Tibial nerve (tissue), 4 donors: ENCODE data around the gene ECEL1. TPM values are rescaled to one million over a fixed set of nuclear protein-coding genes. Genes with fewer than 3 reads are reported as not detected.

Experiments
- DNase-seq, 2 donors: peaks; one replicate each; pipeline ENCODE4 v3.0.0-alpha.2; 2019; ENCODE audit warnings: low spot score in 2 of 2
- H3K27ac ChIP-seq, 4 donors: fragments of 200-600 bp; sonication (generic) in 3 of 4; one replicate each; pipeline ENCODE4 v1.5.1; 2017 to 2019; ENCODE audit warnings: mild to moderate bottlenecking in 1 of 4
- H3K27me3 ChIP-seq, 2 donors: fragments of 200-600 bp; sonication (generic) in 1 of 2; one replicate each; pipeline versions ENCODE4 v1.5.1 to v1.6.0; 2017 to 2019
- H3K36me3 ChIP-seq, 3 donors: fragments of 200-600 bp; sonication (generic); one replicate each; pipeline ENCODE4 v1.5.1; 2018 to 2019
- H3K4me1 ChIP-seq, 4 donors: fragments of 200-600 bp; sonication (generic) in 3 of 4; one replicate each; pipeline ENCODE4 v1.5.1; 2017 to 2019
- H3K4me3 ChIP-seq, 4 donors: fragments of 200-600 bp; sonication (generic) in 3 of 4; one replicate each; pipeline ENCODE4 v1.5.1; 2017 to 2019; ENCODE audit warnings: mild to moderate bottlenecking in 1 of 4, moderate library complexity in 1 of 4
- H3K9me3 ChIP-seq, 4 donors: fragments of 200-600 bp; sonication (generic) in 3 of 4; one replicate each; pipeline ENCODE4 v1.5.1; 2017 to 2019
- CTCF ChIP-seq, 5 experiments: fragments of 200-600 bp in 3 of 5; fragments of 450-650 bp in 2 of 5; sonication (generic) in 3 of 5; IDR thresholded peaks; one replicate each; pipeline ENCODE4 v1.5.1; 2016 to 2019; ENCODE audit warnings: antibody characterized with exemption in 5 of 5, mild to moderate bottlenecking in 3 of 5, moderate library complexity in 2 of 5
- EP300 ChIP-seq, 2 donors: sonication (generic); formaldehyde crosslinking; IDR thresholded peaks; one replicate each; pipeline ENCODE4 v1.6.1; 2017; ENCODE audit warnings: antibody characterized with exemption in 2 of 2, mild to moderate bottlenecking in 1 of 2
- POLR2A ChIP-seq, 2 donors: fragments of 450-650 bp; IDR thresholded peaks; one replicate each; pipeline ENCODE4 v1.6.1; 2017; ENCODE audit warnings: antibody characterized with exemption in 2 of 2, mild to moderate bottlenecking in 2 of 2, moderate library complexity in 2 of 2
- whole genome bisulfite sequencing, 2 donors: methylation state at CpG; one replicate each; pipeline ENCODE4 v1.1.5; 2018; 5-methylcytosine and 5-hydroxymethylcytosine counted together
- total RNA-seq, 4 donors: library from RNA; depleted of rRNA; stranded (reverse); fragments of >200 nt; gene quantifications; one replicate each; pipeline ENCODE4 v1.1.0, GENCODE V29; 2016

ECEL1 gene
- total RNA-seq, 4 donors from 2014 or later: 1.0 to 7.3 (median 1.8) TPM; not detected in 1

- no peak overlapping the region for H3K27ac ChIP-seq
- DNase-seq: no peak
- no peaks in the 10 kb centered on the region for H3K4me1 ChIP-seq
- no peaks in the 10 kb centered on the region for H3K9me3 ChIP-seq
- H3K4me3 ChIP-seq: no peak overlapping the region
- TF ChIP-seq CTCF (IDR thresholded peaks at IDR 0.05): no peak
- no peak for TF ChIP-seq POLR2A (IDR thresholded peaks at IDR 0.05)
- TF ChIP-seq EP300 (IDR thresholded peaks at IDR 0.05): no peak
- no peaks in the 10 kb centered on the region for H3K36me3 ChIP-seq
- no peaks in the 10 kb centered on the region for H3K27me3 ChIP-seq
- 85 to 89% methylated on average over 7 of the region's 7 CpGs for WGBS, 2 donors
Observed at GRCh38 chr2:232495292-232495691, 7.7 kb upstream of the ECEL1 start.

DNA sequence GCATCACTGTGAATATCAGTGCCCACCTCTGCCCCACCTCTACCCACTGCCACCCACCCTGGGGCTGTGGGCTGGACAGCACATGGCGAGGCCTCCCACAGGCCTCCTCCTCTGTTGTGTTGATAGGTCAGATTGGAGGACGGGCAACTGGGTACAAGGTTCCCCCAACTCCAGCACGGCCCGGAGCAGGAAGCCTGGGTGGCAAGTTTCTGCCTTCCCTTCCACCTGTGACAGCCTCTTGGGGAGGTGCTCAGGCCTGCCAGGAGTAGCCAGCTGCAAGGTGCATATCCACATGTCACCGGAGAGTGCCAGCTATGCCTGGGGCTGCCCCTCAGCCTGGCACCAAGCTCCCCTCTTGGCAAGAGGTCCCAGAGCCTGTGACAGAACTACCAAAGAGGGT is 6.9 kb upstream of the ECEL1 start:
- DNase-seq: no peak
- H3K4me3 ChIP-seq: no peak overlapping the region
- H3K9me3 ChIP-seq: no peaks in the 10 kb centered on the region
- no peak overlapping the region for H3K27ac ChIP-seq
- H3K36me3 ChIP-seq: no peaks in the 10 kb centered on the region
- H3K27me3 ChIP-seq: peaks cover 0 to 4% of the 10 kb centered on the region in 2 donors
- 92 to 100% methylated on average over 2 to 4 of the region's 5 CpGs for WGBS, 2 donors
- TF ChIP-seq POLR2A (IDR thresholded peaks at IDR 0.05) (no peak), EP300 (IDR thresholded peaks at IDR 0.05) (no peak), CTCF (IDR thresholded peaks at IDR 0.05) (no peak)
- no peaks in the 10 kb centered on the region for H3K4me1 ChIP-seq

GRCh38 chr2:232493701-232494474 is 6.3 kb upstream of the ECEL1 start:
- H3K4me1 ChIP-seq: no peaks in the 10 kb centered on the region
- H3K36me3 ChIP-seq: no peaks in the 10 kb centered on the region
- DNase-seq: no peak
- H3K27ac ChIP-seq: no peak overlapping the region
- TF ChIP-seq EP300 (IDR thresholded peaks at IDR 0.05) (no peak), POLR2A (IDR thresholded peaks at IDR 0.05) (no peak), CTCF (IDR thresholded peaks at IDR 0.05) (no peak)
- no peak overlapping the region for H3K4me3 ChIP-seq
- H3K27me3 ChIP-seq: peaks cover 0 to 7% of the 10 kb centered on the region in 2 donors
- H3K9me3 ChIP-seq: no peaks in the 10 kb centered on the region
- WGBS, 2 donors: 82 to 87% methylated on average over 10 of the region's 10 CpGs

DNA sequence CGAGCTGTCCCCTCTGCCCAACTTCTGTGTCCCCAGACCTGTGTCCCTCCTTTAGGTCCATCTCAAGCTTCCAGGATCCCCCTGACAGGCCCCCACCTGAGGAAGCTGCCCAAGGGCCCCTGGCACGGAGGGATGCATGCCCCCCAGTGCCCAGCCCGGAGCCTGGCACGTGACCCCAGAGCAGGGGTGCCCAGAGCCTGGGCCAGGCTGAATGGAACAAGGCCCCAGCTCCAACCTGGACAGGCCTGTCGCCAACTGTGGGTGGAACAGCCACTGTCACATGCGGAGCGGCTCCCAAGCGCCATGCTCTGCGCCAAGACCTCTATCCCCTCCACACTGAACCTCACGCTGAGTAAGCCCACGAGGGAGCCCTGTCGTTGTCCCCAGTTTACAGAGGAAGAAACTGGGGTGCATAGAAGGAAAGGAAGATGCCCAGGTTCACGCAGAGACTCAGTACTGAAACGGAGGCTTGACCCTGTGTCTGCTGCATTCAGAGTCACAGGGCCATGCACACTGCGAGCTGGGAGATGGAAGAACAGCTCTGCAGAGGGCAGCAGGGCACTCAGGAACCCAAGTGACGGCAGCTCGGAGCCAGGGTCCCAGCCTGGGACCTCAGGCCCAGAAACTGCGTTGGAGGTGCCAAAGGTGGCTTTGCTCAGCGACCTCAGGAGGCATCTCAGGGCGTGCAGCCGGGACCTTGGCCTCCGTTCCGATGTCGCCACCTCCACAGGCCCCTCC is 5.5 kb upstream of the ECEL1 start:
- Histone ChIP-seq H3K4me3 (no peak overlapping the region), H3K4me1 (no peaks in the 10 kb centered on the region), H3K27me3 (peaks cover 0 to 14% of the 10 kb centered on the region in 2 donors), H3K36me3 (no peaks in the 10 kb centered on the region), H3K27ac (no peak overlapping the region), H3K9me3 (no peaks in the 10 kb centered on the region)
- WGBS, 2 donors: 85 to 90% methylated on average over 22 to 24 of the region's 24 CpGs
- DNase-seq: no peak
- TF ChIP-seq CTCF (IDR thresholded peaks at IDR 0.05): no peak
- no peak for TF ChIP-seq POLR2A (IDR thresholded peaks at IDR 0.05)
- TF ChIP-seq EP300 (IDR thresholded peaks at IDR 0.05): no peak

DNA sequence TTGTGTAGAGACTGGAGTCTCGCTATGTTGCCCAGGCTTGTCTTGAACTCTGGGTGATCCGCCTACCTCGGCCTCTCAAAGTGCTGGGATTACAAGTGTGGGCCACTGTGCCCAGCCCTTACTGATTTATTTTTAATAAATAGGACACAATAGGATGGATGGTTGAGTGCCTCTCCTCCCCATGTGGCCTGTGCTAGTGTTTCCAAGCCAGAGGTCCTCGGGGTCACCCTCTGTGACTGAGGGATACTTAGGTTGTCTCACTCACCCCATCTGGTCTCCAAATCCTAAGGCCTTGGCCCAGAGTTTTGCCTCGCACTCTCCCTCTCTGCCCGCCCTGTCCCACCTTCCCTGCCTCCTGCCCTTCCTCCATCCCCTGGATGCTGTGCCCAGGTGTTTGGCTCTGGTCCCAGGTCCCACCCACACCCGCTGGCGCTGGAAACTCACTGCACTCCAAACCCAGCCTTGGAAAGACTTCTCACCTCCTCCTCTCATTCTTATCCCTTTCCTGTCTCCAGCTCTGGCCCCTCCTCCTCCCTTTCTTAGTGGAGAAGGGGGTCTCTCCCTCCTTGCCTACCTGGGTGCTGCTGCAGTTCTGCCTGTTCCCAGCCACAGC is 4.7 kb upstream of the ECEL1 start:
- WGBS, 2 donors: 72 to 78% methylated on average over 8 of the region's 8 CpGs
- Histone ChIP-seq H3K36me3 (no peaks in the 10 kb centered on the region), H3K27me3 (peaks cover 0 to 18% of the 10 kb centered on the region in 2 donors), H3K4me1 (peaks cover 0 to 4% (median 0%) of the 10 kb centered on the region in 4 donors), H3K27ac (no peak overlapping the region), H3K4me3 (no peak overlapping the region), H3K9me3 (no peaks in the 10 kb centered on the region)
- TF ChIP-seq EP300 (IDR thresholded peaks at IDR 0.05) (no peak), CTCF (IDR thresholded peaks at IDR 0.05) (no peak), POLR2A (IDR thresholded peaks at IDR 0.05) (no peak)
- no peak for DNase-seq
